GM12875 (cell line): Measurements from ENCODE around the gene IBSP.

Experiments
- H3K4me3 ChIP-seq: one replicate; pipeline ENCODE4 v1.5.1; 2011; ENCODE audit warnings: low read depth, low read length, control low read depth
- TF ChIP-seq, protein P1 (sequence below): IDR thresholded peaks from 2 replicates; pipeline ENCODE4 v1.5.1; 2011; ENCODE audit warnings: low read depth, mild to moderate bottlenecking, control low read depth, inconsistent platforms, low read length, moderate library complexity, borderline replicate concordance; ENCODE audit not compliant: insufficient read depth

The IBSP gene

DNA sequence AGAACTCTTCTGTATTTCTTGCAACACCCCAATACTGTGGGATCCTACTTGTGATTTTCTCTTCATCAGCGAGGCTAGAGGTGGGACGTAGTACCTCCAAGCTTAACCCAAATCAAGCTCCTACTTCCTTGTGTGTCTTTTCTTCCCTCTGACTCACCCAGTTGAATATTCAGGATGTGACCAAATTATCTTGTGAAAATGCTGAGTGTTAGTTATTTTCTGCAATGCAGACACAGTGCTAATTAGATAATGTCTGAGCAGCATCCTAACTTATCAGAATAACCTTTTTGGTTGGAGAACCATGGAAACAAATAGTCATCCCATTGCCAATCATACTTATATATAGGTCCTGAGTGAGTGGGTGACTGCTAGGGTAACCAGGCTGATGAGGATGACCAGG lies 35.8 kb downstream of the IBSP start:
- TF ChIP-seq, protein P1, sequence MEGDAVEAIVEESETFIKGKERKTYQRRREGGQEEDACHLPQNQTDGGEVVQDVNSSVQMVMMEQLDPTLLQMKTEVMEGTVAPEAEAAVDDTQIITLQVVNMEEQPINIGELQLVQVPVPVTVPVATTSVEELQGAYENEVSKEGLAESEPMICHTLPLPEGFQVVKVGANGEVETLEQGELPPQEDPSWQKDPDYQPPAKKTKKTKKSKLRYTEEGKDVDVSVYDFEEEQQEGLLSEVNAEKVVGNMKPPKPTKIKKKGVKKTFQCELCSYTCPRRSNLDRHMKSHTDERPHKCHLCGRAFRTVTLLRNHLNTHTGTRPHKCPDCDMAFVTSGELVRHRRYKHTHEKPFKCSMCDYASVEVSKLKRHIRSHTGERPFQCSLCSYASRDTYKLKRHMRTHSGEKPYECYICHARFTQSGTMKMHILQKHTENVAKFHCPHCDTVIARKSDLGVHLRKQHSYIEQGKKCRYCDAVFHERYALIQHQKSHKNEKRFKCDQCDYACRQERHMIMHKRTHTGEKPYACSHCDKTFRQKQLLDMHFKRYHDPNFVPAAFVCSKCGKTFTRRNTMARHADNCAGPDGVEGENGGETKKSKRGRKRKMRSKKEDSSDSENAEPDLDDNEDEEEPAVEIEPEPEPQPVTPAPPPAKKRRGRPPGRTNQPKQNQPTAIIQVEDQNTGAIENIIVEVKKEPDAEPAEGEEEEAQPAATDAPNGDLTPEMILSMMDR = no peak
- H3K4me3 ChIP-seq = no peak overlapping the region

DNA sequence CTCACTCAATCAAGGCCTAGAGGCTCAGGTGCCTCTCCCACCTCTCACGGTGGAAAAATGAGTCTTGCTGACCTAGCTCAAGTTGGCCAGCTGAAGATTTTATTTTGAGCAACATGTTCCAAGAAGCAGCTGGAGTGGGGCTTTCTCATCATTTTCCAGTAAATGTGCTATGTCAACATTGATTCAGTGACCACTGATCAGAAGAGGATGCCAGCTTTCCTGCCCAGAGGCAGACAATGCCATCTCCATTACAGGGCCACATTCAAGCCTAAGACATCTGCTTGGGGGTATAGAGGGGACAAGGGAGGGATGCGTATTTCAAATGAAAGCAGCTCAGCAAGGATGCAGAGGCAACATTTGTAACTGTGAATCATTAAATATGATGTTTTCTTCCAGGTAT lies 36.4 kb downstream of the IBSP start:
- TF ChIP-seq, protein P1 = no peak
- H3K4me3 ChIP-seq = no peak overlapping the region

DNA sequence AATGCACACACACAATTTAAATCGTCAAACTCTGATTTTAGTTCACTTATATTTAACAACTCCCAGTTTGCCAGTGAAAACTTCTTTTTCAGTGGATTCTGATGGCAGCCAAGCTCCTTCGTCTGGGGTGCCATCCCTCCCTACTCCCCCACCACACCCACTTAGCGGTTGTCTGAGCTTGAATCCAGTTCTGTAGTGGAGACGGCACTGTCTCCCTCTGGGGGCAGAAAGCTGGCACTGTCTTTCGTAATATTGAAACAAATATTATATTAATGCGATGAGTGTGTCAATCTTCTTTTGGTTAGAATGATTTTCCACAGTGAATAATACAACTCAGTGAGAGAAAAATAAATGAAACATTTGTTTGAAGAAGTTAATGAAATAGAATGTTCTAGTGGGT lies 38.9 kb downstream of the IBSP start:
- no peak overlapping the region for H3K4me3 ChIP-seq
- TF ChIP-seq, protein P1 = no peak

DNA sequence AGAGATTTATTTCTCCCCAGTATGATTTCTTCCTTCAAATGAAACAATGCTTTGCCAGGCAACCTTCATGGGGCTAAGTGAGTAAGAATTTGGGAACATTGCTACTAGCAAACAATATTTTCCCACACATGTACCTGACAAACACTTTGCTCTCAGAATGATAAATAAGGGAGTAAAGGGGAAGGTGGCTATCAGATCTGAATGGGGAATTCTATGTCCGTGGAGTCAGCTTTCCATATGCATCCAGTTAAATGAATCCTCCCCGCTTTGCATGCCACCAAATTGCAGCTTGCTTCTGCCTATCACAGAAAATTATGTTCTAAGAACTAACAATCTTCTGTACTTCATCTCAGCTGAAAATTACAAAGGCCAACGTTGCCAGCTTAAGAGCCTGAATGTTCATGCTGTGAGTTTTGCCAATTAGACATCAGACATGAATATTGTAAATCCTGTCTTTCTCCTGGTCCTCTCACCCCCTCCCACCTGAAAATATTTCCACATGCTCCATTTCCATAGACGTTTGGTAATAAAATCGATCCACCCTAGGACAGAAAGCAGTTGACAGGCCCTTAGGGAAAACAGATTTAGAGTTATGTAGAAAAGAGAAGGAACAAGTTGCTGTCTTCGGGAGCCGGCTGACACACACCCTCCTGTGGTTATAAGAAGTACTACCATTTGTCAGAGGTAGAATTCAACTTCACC lies 39.7 kb downstream of the IBSP start:
- TF ChIP-seq, protein P1 = peak; percentile 51; the same call in 1 of the 2 replicates
- no peak overlapping the region for H3K4me3 ChIP-seq

DNA sequence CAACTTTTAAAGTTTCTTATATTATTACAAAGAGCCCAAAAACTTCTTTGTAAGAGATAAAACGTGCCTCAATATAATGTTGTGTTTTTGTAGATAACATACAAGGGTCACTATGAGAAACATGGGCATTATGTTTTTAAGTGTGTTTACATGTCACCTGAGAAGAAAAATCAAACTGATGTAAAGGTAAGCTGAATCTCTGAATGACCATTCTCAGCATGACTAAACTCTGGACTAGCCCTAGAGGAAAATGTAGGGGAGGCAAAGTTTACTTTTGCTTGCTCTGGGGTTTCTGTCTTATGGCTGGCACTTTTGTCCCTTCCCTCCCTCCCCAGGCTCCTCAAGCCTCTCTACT lies 40.2 kb downstream of the IBSP start:
- H3K4me3 ChIP-seq = no peak overlapping the region
- TF ChIP-seq, protein P1 = no peak

DNA sequence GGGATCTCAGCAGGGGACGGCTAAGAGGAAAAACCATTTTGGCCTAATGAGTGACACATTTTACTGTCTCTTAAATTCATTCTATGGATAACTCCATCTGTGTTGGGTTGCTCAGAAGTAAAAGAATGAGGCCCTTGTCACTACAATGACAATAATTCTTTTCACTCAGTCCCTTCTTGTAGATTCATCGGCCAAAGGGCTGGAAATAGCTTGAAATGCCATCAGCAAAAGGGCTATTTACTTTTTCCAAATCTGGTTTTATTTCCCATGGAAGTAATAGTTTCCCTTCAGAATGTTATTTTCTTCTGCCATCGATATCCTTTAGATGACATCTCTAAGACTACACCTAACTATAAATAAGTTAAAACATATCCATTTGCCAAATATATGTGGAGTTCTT lies 40.8 kb downstream of the IBSP start:
- no peak overlapping the region for H3K4me3 ChIP-seq
- TF ChIP-seq, protein P1 = no peak

DNA sequence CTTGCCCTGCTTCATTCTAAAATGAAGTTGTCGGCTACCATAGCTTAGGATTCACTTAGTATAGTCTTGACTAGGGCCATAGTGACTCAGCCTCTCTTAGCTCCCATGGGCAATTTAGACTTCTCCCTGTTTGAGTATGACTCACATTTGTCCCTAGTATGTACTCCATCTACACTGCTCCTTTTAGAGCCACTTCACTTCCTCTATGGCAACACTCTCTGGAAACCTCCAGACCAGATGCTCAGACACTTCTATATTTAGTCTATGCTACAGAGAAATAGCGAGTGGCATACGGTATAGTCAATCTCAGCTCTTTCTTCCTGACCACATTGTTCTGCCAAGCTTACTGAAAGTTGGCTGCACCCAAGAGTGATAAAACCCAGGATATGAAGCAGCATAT lies 44.6 kb downstream of the IBSP start:
- TF ChIP-seq, protein P1 = no peak
- no peak overlapping the region for H3K4me3 ChIP-seq
